Middle frontal gyrus (tissue), 1 donor: ENCODE results near the gene XYLT1.

Experiments
- DNase-seq: peaks from one replicate; pipeline ENCODE4 v3.0.0-alpha.2; 2015; ENCODE audit warnings: low spot score; ENCODE audit errors: extremely low spot score

XYLT1 gene

GRCh38 chr16:17374668-17375255, 96.0 kb downstream of the XYLT1 start:
- DNase-seq = no peak

GRCh38 chr16:17373533-17373932, 97.2 kb downstream of the XYLT1 start:
- DNase-seq = no peak

DNA sequence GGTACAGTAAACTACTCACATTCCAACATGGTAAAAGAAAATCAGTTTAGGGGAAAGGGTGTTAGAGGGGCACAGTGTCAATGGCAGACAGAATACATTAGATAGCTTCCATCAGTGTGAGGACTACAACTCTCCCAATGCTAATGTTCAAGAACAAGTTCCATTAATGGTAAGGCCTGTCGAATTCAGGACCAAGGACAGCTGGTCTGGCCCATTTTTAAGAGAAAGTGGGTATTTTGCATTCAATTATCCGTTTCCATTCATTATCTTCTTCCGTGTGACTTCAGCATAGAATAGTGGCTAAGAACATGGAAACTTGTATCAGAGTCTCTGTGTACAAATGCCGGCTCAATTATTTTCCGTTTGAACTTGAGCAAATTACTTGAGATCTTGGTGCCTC, 98.4 kb downstream of the XYLT1 start:
- no peak for DNase-seq

DNA sequence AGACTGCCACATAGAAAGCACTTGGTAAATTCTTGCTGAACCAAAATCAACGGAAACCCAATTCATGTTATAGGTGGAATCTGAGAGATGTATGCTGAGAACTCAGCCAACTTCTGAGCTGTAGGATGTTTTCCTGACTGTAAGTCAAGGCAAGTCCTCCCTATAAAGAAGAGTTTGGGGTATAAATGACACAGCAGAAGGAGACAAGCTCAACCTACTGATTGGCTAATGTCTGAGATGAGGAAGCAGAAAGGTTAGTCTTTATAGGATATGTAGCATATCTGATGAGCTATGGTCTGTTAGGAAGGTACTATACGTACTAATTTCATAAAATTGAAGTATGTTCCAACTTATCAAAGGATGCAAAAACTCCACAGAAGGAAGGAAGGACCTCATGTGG, 99.5 kb downstream of the XYLT1 start:
- DNase-seq = no peak

- no peak for DNase-seq
Measured at GRCh38 chr16:17370731-17371285, 100.0 kb downstream of the XYLT1 start.

- DNase-seq = no peak
Measured at GRCh38 chr16:17370223-17370707, 100.5 kb downstream of the XYLT1 start.

DNA sequence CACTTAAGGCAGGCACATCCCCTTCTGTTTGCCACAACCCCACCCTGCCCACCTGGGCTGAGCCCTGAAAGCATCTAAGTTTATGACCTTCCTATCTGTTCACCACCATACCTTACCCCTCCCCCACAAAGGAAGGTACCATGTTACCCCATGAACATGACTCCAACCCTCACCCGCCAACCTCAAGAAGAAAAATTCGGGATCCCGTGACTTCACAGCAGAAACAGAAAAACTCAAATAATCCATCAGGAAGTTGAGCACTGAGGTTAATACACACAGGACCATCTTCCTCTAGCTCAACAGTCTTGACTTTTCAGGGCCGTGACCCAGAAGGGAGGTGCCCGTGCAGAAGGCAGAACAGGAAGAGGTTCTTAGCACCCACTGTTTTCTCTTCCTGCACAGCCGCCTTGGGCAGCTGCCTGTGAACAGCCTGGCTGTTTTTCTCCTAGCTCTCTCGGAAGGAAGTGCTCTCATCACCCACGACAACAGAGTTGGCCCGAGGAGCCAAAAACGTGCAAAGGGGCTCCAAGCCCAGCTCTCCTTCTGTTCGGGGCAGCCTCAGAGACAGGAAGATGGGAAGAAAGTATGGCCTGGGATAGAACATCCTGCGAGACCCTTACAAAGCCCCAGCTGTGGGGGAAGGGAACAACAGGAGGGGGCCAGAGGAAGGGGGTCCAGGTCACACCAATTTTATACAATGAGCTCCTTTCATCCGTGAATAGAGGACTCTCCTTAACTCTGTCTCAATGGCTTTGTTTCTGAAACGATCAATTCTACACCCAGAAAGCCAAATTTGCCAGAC, 101.1 kb downstream of the XYLT1 start:
- no peak for DNase-seq

DNA sequence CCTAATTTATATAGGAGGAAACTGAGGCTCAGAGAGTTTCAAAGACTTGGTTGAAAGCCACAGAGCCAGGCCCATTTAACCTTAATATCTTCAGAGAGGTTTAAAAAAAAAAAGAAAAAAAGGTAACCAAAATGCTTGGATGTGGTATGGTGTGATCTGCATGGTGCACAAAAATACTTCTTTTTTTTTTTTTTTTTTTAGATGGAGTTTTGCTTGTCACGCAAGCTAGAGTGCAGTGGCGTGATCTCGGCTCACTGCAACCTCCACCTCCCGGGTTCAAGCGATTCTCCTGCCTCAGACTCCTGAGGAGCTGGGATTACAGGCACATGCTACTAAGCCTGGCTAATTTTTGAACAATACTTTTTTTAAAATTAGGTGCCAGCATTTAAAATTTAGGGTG, 101.8 kb downstream of the XYLT1 start:
- no peak for DNase-seq

- DNase-seq = no peak
Measured at GRCh38 chr16:17368446-17368845, 102.3 kb downstream of the XYLT1 start.

- no peak for DNase-seq
Measured at GRCh38 chr16:17367923-17368322, 102.8 kb downstream of the XYLT1 start.

GRCh38 chr16:17367036-17367435, 103.7 kb downstream of the XYLT1 start:
- DNase-seq = no peak

DNA sequence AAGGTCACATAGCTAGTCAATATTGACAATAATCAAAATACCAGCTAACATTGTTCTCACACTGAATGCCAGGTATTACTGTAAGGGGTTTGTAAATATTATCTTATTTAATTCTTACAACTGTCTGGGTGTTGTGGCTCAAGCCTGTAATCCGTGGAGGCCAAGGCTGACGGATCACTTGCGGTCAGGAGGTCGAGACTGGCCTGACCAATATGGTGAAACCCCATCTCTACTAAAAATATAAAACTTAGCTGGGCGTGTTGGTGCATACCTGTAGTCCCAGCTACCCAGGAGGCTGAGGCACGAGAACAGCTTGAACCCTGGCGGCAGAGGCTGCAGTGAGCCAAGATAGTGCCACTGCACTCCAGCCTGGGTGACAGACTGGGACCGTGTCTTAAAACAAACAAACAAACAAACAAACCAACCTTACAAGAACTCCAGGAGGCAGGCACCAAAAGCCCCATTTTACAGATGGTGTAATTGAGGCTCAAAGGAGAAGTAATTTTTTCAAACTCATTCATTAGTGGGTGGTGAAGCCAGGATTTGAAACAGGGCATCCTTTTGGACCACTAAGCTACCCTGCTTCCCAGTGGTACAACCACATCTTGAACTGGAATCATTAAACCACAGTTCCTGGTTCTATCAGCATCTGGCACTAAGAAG, 104.3 kb downstream of the XYLT1 start:
- DNase-seq = no peak

DNA sequence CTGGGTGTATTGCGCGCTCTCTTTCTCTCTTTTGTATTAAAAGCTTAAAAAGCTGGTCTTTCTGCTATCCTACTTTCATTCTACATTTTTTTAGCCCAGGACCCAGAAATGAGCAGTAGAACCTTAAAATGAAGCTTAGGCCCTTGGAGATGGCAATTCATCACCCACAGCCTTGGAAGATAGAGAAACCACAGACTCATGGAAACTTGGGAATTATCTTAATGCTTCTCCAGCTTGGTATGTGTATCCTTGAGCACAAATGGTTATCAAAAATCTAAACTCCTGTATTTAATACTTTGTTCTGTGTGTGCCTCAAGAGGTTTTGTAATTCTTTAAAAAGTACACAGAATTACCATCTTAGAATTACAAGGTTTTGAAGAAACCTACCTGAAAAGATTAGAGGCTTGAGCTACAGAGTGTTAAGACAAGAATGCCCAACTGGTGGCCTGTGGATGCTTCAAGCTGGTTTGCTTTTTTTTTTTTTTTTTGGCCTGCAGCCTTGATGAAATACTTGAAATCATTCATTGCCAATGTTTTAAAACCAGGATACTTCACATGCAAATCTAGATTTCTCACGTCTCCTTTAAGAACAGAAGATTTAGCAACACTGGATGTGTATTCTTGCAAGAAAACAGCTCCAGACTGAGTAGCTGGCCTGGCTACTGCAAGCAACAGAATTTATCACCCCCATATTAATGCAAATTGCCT, 105.0 kb downstream of the XYLT1 start:
- no peak for DNase-seq

DNA sequence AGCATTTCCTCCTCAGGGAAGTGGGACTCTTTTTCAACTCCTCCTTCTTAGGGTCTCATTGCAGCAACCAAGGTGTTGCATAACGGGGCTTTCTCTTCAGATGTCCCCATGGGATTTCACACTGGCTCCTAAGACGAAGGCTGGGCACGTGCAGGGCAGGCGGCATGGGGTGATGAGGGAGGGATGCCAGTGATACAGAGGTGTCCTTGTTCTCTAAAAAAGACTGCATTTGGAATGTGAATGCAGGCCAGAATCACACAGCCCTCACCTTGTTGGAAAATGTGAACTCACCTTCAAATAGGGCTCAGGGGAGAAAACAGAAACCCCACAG, 105.6 kb downstream of the XYLT1 start:
- DNase-seq = no peak

DNA sequence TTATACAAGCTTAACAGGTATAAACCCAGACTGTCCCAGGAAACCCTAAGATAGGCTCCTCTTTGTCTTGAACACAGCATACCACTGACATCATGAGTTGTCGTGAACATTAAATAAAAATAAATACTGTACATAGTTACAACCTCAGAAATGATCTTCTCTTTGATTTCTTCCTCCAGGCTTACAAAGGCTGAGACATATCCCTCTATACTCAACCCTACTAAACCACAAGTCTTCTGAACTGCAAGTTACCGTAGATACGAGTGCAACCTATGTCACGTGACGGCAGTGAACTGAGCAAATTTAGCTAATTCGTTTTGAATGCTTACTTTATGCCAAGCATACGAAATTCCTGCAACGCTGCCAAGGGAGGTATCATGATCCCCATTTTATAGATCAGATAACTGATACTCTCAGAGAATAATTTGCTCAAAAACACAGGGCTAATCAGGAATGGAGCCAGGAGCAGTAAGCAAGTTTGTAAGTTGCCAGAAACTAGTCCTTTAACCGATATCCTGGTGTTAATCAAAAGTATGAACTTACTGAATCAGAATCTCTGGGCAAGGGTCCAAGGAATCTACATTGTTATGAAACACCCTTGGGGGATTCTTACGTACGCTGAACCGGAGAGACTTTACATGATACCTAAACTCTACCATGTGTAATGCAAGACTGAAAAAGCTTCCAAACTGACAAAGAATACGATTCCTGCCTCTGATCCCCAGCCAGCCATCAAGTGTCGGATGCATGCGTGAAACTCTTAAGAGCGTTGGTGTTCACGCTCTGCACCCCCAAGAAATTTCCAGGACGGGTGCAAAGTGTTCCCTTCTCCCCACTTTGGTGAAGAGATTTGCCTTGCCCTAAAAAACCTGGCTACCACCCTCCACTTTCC, 106.2 kb downstream of the XYLT1 start:
- no peak for DNase-seq

- no peak for DNase-seq
Measured at GRCh38 chr16:17362946-17363345, 107.8 kb downstream of the XYLT1 start.

DNA sequence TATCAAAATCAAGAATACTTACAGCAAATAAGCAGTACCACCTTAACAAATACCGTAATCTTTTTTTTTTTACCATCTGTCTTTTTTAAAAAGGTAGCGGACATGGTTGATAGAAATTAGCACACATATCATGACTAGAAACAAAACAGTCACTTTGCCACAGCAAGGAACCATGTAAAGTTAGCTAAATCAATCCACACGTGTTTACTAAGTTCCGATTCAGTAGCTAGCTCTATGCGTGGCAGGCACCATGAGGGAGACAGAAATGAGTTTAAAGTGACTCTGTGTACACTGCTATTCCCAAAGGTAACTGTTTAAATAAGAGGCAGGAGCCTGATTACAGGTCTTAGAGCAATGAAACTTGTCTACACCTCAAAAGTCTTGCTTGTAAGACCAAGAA, 108.6 kb downstream of the XYLT1 start:
- DNase-seq = no peak

GRCh38 chr16:17360693-17361122, 110.1 kb downstream of the XYLT1 start:
- DNase-seq = no peak

- no peak for DNase-seq
Measured at GRCh38 chr16:17359788-17360390, 110.9 kb downstream of the XYLT1 start.

DNA sequence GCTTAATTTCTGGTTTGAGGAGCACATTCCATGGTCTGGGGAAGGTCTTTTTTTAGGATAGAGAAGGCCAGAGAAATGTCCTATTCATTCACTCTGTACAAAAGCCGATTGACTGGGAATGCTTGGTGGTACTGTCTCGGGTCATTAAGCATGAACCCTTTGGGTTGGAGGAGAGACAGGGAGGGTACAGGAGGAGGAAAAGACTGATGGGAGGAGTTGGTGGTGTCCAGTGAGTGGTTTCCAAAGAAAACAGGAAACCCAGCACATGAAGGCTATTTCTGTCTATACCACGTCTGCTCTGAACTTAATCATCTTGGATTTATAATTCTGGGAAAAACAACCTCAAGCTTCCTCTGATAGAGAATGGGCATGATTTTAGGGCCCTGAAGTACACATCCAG, 111.9 kb downstream of the XYLT1 start:
- no peak for DNase-seq
